GM12892 (cell line): ENCODE data around the gene SNX17.
"Not testable (repeated sequence)": the region's sequence is repeated elsewhere in the genome, so short reads cannot be mapped to it uniquely, and the experiment has no call there.

Experiments
- DNase-seq: peaks from one replicate; pipeline ENCODE4 v3.0.0; 2011; ENCODE audit not compliant: insufficient read length
- FAIRE-seq: peaks from 2 replicates; lab custom pipeline; 2011; peaks lifted over from hg19 to GRCh38; lab: Jason Lieb, UNC
- POLR2A ChIP-seq: IDR thresholded peaks from 2 replicates; pipeline ENCODE4 v1.6.1; 2011; ENCODE audit warnings: low read depth, low read length, control low read depth
- POLR2AphosphoS5 ChIP-seq: IDR thresholded peaks from 2 replicates; pipeline ENCODE4 v1.6.1; 2011; ENCODE audit warnings: low read depth, low read length, control low read depth
- TAF1 ChIP-seq: IDR thresholded peaks from 2 replicates; pipeline ENCODE4 v1.6.1; 2011; ENCODE audit warnings: low read depth, mild to moderate bottlenecking, control low read depth, low read length, borderline replicate concordance

The SNX17 gene

GRCh38 chr2:27350106-27350693, 20.2 kb upstream of the SNX17 start:
- FAIRE-seq (no peak), DNase-seq (no peak)
- no peak for TF ChIP-seq POLR2AphosphoS5
- no peak for TF ChIP-seq POLR2A
- TF ChIP-seq TAF1, result no peak

GRCh38 chr2:27351802-27352598, 18.4 kb upstream of the SNX17 start:
- DNase-seq (no peak), FAIRE-seq (no peak)
- TF ChIP-seq POLR2AphosphoS5 (no peak), POLR2A (no peak), TAF1 (no peak)

- not testable (repeated sequence) for DNase-seq, FAIRE-seq
These were observed 17.0 kb upstream of the SNX17 start for GRCh38 chr2:27353386-27353761.

GRCh38 chr2:27353762-27354596, 16.4 kb upstream of the SNX17 start:
- FAIRE-seq (no peak), DNase-seq (no peak)
- no peak for TF ChIP-seq TAF1
- no peak for TF ChIP-seq POLR2A
- TF ChIP-seq POLR2AphosphoS5, result no peak

GRCh38 chr2:27354597-27354927, 15.9 kb upstream of the SNX17 start:
- TF ChIP-seq POLR2AphosphoS5 (no peak), TAF1 (no peak), POLR2A (no peak)
- DNase-seq, result no peak
- FAIRE-seq, result no peak

- FAIRE-seq (no peak), DNase-seq (no peak)
- no peak; the same call in 1 of the 2 replicates for TF ChIP-seq TAF1
- TF ChIP-seq POLR2AphosphoS5, result no peak
- TF ChIP-seq POLR2A, result no peak
These were observed 14.4 kb upstream of the SNX17 start for GRCh38 chr2:27356056-27356381.

GRCh38 chr2:27356382-27357181, 13.8 kb upstream of the SNX17 start, which contains the start of gene GTF3C2:
Gene GTF3C2 (minus strand): TSS chr2:27356764. CDS start chr2:27343554, 13,210 bp downstream.
- TF ChIP-seq POLR2A (peak; percentile 70), POLR2AphosphoS5 (peak; percentile 85), TAF1 (peak; percentile 30; the same call in 1 of the 2 replicates)
- FAIRE-seq (peak; percentile 88), DNase-seq (peak; percentile 77)

GRCh38 chr2:27362678-27363420, 7.6 kb upstream of the SNX17 start:
- DNase-seq, result no peak
- FAIRE-seq, result no peak
- TF ChIP-seq POLR2AphosphoS5, result no peak
- no peak for TF ChIP-seq TAF1
- TF ChIP-seq POLR2A, result no peak

- TF ChIP-seq POLR2AphosphoS5, result no peak
- no peak for TF ChIP-seq POLR2A
- TF ChIP-seq TAF1, result no peak
- FAIRE-seq, result no peak
- DNase-seq, result no peak
These were observed 6.5 kb upstream of the SNX17 start for GRCh38 chr2:27363933-27364332.

- peak; percentile 14 for FAIRE-seq
- TF ChIP-seq TAF1 (no peak), POLR2AphosphoS5 (no peak), POLR2A (no peak)
- DNase-seq, result no peak
These were observed 868 bp upstream of the SNX17 start for GRCh38 chr2:27369471-27370025.
